Measurements from ENCODE around the gene KLF17.

DNA sequence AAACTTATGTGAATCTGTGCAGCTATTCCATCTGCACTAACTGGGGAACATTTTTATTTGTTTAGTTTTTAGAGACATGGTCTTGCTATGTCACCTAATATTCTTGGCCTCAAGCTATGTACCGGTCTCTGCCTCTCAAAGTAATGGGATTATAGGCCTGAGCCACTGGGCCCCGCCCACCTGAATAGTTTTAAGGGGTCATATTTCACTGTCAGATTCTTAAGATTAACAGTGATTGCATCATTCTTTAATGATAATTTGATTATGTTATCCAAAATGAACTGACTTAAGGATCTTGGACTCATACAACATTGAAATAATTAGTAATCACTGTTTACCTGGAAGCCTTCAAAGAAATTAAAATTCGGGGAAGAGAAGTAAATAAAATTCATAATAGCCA lies 35.4 kb downstream of the KLF17 start:
- no peak for TF ChIP-seq POLR2A (IDR thresholded peaks at IDR 0.05)
- TF ChIP-seq, protein P1, sequence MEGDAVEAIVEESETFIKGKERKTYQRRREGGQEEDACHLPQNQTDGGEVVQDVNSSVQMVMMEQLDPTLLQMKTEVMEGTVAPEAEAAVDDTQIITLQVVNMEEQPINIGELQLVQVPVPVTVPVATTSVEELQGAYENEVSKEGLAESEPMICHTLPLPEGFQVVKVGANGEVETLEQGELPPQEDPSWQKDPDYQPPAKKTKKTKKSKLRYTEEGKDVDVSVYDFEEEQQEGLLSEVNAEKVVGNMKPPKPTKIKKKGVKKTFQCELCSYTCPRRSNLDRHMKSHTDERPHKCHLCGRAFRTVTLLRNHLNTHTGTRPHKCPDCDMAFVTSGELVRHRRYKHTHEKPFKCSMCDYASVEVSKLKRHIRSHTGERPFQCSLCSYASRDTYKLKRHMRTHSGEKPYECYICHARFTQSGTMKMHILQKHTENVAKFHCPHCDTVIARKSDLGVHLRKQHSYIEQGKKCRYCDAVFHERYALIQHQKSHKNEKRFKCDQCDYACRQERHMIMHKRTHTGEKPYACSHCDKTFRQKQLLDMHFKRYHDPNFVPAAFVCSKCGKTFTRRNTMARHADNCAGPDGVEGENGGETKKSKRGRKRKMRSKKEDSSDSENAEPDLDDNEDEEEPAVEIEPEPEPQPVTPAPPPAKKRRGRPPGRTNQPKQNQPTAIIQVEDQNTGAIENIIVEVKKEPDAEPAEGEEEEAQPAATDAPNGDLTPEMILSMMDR (IDR thresholded peaks at IDR 0.05) = no peak

All from lower leg skin (tissue), 3 donors.